Sigmoid colon (tissue), 4 donors: ENCODE measurements around the gene TP53BP1.

Experiments used
- EP300 ChIP-seq, 4 donors: sonication (generic); formaldehyde crosslinking; IDR thresholded peaks; one replicate each; pipeline ENCODE4 v1.6.1; 2017; ENCODE audit warnings: antibody characterized with exemption in 4 of 4
- POLR2A ChIP-seq, 2 donors: fragments of 450-650 bp; IDR thresholded peaks; one replicate each; pipeline ENCODE4 v1.6.1; 2016; ENCODE audit warnings: antibody characterized with exemption in 2 of 2, mild to moderate bottlenecking in 2 of 2, moderate library complexity in 2 of 2
- TF ChIP-seq, protein P1 (sequence below), 4 experiments: fragments of 450-650 bp in 3 of 4; fragments of 200-600 bp in 1 of 4; IDR thresholded peaks; one replicate each; pipeline ENCODE4 v1.5.1; 2016 to 2019; ENCODE audit warnings: antibody characterized with exemption in 4 of 4, mild to moderate bottlenecking in 3 of 4, moderate library complexity in 2 of 4

DNA sequence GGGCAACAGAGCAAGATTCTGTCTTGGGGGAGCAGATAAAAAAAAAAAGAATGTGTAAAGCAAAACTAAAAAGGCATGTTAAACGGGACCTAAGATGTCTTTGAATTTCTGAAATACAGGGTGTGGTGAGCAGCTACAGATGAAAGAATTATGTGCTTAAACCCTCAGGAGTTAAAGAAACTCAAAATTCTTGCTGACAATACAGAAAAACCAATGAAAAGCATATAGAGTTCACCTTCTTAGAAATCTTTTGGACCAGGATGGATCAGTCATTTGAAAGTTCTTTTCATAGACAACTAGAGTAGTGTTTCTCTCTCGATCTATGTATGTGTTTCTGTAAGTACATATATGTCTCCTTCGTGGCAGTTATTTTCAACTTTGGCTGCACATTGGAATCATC lies 90.7 kb downstream of the TP53BP1 start:
- TF ChIP-seq, protein P1, sequence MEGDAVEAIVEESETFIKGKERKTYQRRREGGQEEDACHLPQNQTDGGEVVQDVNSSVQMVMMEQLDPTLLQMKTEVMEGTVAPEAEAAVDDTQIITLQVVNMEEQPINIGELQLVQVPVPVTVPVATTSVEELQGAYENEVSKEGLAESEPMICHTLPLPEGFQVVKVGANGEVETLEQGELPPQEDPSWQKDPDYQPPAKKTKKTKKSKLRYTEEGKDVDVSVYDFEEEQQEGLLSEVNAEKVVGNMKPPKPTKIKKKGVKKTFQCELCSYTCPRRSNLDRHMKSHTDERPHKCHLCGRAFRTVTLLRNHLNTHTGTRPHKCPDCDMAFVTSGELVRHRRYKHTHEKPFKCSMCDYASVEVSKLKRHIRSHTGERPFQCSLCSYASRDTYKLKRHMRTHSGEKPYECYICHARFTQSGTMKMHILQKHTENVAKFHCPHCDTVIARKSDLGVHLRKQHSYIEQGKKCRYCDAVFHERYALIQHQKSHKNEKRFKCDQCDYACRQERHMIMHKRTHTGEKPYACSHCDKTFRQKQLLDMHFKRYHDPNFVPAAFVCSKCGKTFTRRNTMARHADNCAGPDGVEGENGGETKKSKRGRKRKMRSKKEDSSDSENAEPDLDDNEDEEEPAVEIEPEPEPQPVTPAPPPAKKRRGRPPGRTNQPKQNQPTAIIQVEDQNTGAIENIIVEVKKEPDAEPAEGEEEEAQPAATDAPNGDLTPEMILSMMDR (IDR thresholded peaks at IDR 0.05): no peak
- TF ChIP-seq POLR2A (IDR thresholded peaks at IDR 0.05) (no peak), EP300 (IDR thresholded peaks at IDR 0.05) (no peak)
